GM21423 (cell line): ENCODE data around the gene SUSD1.

ENCODE experiments used
- ATAC-seq: cut with Tn5 transposase; IDR thresholded peaks from one replicate; pipeline ENCODE4 v1.9.1; 2021; ENCODE audit warnings: mild to moderate bottlenecking, moderate library complexity; ENCODE audit not compliant: unreplicated experiment

Gene SUSD1

GRCh38 chr9:112044881-112045280, 130.2 kb downstream of the SUSD1 start:
- ATAC-seq: no peak

GRCh38 chr9:112044186-112044585, 130.9 kb downstream of the SUSD1 start:
- ATAC-seq: no peak

GRCh38 chr9:112043423-112043822, 131.7 kb downstream of the SUSD1 start:
- ATAC-seq: no peak

- no peak for ATAC-seq
These were observed 132.3 kb downstream of the SUSD1 start for GRCh38 chr9:112042769-112043168.

- ATAC-seq: no peak
These were observed 132.9 kb downstream of the SUSD1 start for GRCh38 chr9:112042244-112042638.

GRCh38 chr9:112041536-112042243, 133.4 kb downstream of the SUSD1 start:
- no peak for ATAC-seq

GRCh38 chr9:112041199-112041535, 133.9 kb downstream of the SUSD1 start:
- ATAC-seq: no peak

- no peak for ATAC-seq
These were observed 137.1 kb downstream of the SUSD1 start for GRCh38 chr9:112038017-112038408.

- peak; percentile 58 for ATAC-seq
These were observed 137.6 kb downstream of the SUSD1 start for GRCh38 chr9:112037281-112038016.

- no peak for ATAC-seq
These were observed 139.8 kb downstream of the SUSD1 start for GRCh38 chr9:112035166-112035826.

- ATAC-seq: no peak
These were observed 140.9 kb downstream of the SUSD1 start for GRCh38 chr9:112034216-112034611.

- no peak for ATAC-seq
These were observed 141.6 kb downstream of the SUSD1 start for GRCh38 chr9:112033237-112034215.

GRCh38 chr9:112032743-112033142, 142.4 kb downstream of the SUSD1 start:
- ATAC-seq: no peak

GRCh38 chr9:112032009-112032408, 143.1 kb downstream of the SUSD1 start:
- ATAC-seq: peak; percentile 46

GRCh38 chr9:112031400-112031799, 143.7 kb downstream of the SUSD1 start:
- no peak for ATAC-seq

GRCh38 chr9:112029921-112030444, 145.1 kb downstream of the SUSD1 start:
- ATAC-seq: no peak

GRCh38 chr9:112028242-112029221, 146.6 kb downstream of the SUSD1 start:
- peak; percentile 52 for ATAC-seq

GRCh38 chr9:112025850-112026249, 149.2 kb downstream of the SUSD1 start:
- no peak for ATAC-seq

GRCh38 chr9:112021742-112022141, 153.4 kb downstream of the SUSD1 start:
- no peak for ATAC-seq
